Mucosa of descending colon (tissue), 3 donors: Measurements from ENCODE around the gene AVEN. TPM values are rescaled to one million over a fixed set of nuclear protein-coding genes. Genes with fewer than 3 reads are reported as not detected.

Experiments used
- ATAC-seq: fragments of 200-7000 bp; cut with Tn5 transposase; one replicate; pipeline ENCODE4 v1.9.1; 2020; ENCODE audit warnings: mild to moderate bottlenecking, moderate library complexity
- DNase-seq, 3 donors: peaks; one replicate each; pipeline ENCODE4 v3.0.0-alpha.2; 2020
- H3K36me3 ChIP-seq: fragments of 200-600 bp; one replicate; pipeline ENCODE4 v1.8.0; 2021; ENCODE audit warnings: low read depth, mild to moderate bottlenecking
- H3K4me1 ChIP-seq: fragments of 200-600 bp; one replicate; pipeline ENCODE4 v1.8.0; 2021; ENCODE audit warnings: low read depth, mild to moderate bottlenecking
- H3K4me3 ChIP-seq: fragments of 200-600 bp; one replicate; pipeline ENCODE4 v1.8.0; 2021; ENCODE audit warnings: mild to moderate bottlenecking
- H3K9me3 ChIP-seq: fragments of 200-600 bp; one replicate; pipeline ENCODE4 v1.8.0; 2021; ENCODE audit warnings: mild to moderate bottlenecking
- intact Hi-C, 2 donors: fragments of 100-400 bp; cut with DNase I in 1 of 2; cut with micrococcal nuclease in 1 of 2; formaldehyde crosslinking; loops; one replicate each; pipeline versions ENCODE4 v1.11.0 to v1.11.1; 2022; cut with DNase I, micrococcal nuclease
- total RNA-seq, 3 donors: library from RNA; stranded (reverse); fragmentation: NEBNext Ultra II Directional in 2 of 3; extraction: Animal tissue kit (Norgen Biotek cat#: 25700) in 2 of 3; gene quantifications; one replicate each; pipeline versions ENCODE4 v1.2.1 to v1.2.4, GENCODE V29; 2021 to 2023
- TF ChIP-seq, protein P1 (sequence below): fragments of 200-600 bp; IDR thresholded peaks from one replicate; pipeline ENCODE4 v1.8.0; 2022; ENCODE audit warnings: antibody characterized with exemption, mild to moderate bottlenecking
- donor health status: DM: no; HTN: no; CAD: no; lungs with moderate emphysema.
- donor health status: DM: no; HTN: no; CAD: no.
- donor health status: DM: no; HTN: yes; CAD: no.

AVEN gene
- total RNA-seq, 3 donors from 2014 or later, result 9.5 to 16.3 (median 11.9) TPM

DNA sequence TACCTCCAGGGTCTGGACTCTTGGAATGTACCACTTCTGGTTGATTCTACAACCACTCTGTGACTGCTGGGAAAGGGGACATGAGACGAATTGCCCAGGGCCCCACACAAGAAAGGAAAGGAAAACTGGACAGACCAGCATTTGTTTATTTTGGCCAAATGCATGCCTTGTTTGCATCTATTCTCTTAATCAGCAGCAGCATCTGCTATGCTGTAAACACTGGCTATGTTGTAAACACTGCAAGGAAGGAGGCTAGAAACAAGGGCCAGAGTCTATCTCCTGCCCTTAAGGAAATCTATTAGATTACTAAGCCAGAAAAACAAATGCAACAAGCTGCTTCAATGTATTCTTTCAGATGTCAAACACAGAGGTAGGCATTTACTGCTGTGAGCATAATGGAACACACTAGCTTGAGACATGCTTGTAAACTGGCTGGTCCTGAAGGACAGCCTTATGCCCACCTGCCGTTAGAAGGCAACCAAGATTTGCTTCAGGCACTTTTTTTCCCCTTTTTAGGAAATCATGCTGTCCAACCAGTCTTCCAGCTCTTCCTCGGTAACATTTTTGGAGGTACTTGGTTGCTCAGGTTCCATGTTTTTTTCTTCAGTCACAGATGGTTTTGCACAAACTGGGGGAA lies 172.8 kb downstream of the AVEN start:
- DNase-seq (no peak), ATAC-seq (no peak)
- intact Hi-C loops, result no loop called here
- Histone ChIP-seq H3K9me3 (no peaks in the 10 kb centered on the region), H3K36me3 (no peaks in the 10 kb centered on the region), H3K4me1 (no peaks in the 10 kb centered on the region), H3K4me3 (no peak overlapping the region)
- TF ChIP-seq, protein P1, sequence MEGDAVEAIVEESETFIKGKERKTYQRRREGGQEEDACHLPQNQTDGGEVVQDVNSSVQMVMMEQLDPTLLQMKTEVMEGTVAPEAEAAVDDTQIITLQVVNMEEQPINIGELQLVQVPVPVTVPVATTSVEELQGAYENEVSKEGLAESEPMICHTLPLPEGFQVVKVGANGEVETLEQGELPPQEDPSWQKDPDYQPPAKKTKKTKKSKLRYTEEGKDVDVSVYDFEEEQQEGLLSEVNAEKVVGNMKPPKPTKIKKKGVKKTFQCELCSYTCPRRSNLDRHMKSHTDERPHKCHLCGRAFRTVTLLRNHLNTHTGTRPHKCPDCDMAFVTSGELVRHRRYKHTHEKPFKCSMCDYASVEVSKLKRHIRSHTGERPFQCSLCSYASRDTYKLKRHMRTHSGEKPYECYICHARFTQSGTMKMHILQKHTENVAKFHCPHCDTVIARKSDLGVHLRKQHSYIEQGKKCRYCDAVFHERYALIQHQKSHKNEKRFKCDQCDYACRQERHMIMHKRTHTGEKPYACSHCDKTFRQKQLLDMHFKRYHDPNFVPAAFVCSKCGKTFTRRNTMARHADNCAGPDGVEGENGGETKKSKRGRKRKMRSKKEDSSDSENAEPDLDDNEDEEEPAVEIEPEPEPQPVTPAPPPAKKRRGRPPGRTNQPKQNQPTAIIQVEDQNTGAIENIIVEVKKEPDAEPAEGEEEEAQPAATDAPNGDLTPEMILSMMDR, result no peak

DNA sequence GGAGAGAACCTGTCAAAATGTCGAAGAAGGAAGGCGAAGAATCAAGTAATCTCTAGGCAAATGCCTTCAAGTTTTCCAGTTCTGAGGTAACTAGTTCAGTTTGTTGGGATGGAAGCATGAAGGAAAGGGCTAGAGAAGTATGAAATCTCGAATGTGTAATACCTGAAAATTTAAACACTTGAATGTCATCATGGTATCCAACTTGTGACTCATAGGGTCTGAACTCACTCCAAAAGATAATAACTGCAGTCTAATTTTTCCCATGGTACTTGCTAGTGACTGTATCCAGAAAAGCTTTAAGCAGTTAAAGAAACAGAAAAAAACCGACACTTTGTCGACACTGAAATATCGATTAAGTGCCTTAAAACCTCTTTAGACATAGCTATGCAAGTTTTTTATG lies 173.6 kb downstream of the AVEN start:
- ATAC-seq, result no peak
- DNase-seq, result no peak
- H3K4me3 ChIP-seq, result no peak overlapping the region
- H3K4me1 ChIP-seq, result no peaks in the 10 kb centered on the region
- TF ChIP-seq, protein P1, result no peak
- intact Hi-C loops, result no loop called here
- H3K9me3 ChIP-seq, result no peaks in the 10 kb centered on the region
- H3K36me3 ChIP-seq, result no peaks in the 10 kb centered on the region

DNA sequence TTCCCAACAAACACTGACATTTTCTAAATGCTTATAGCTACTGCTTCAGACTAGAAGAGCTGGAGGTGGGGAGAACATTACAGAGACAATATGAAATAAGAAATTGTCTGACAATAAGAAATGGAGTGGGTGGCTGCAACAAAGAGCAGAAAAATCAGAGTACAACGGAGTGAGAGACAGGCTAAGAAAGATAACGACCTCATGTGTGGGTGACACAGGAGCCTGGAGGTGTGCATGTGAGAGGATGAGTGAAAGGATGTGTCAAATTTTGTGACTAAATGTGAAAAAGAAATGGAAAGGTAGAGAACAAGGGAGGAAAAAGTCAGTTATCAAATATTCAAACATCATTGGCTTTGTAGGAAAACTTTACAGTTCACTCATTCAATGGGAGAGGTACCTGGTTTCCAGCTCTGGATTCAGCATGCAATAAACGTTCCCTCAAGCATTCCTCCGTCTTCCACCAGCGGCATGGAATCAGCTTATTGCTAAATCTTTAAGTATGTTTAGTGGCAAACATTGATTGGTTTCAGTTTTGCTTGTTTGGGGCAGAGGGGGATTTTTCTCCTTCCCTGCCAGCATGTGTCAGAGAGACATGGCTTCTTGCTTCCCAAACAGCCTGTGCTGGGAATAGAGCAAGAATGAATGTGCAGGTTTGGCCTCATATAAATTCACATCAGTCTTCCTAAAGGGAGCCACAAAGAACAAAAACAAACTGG lies 174.5 kb downstream of the AVEN start:
- TF ChIP-seq, protein P1, result no peak
- Histone ChIP-seq H3K9me3 (no peaks in the 10 kb centered on the region), H3K36me3 (no peaks in the 10 kb centered on the region), H3K4me3 (no peak overlapping the region), H3K4me1 (no peaks in the 10 kb centered on the region)
- ATAC-seq (no peak), DNase-seq (no peak)
- intact Hi-C loops, result no loop called here

DNA sequence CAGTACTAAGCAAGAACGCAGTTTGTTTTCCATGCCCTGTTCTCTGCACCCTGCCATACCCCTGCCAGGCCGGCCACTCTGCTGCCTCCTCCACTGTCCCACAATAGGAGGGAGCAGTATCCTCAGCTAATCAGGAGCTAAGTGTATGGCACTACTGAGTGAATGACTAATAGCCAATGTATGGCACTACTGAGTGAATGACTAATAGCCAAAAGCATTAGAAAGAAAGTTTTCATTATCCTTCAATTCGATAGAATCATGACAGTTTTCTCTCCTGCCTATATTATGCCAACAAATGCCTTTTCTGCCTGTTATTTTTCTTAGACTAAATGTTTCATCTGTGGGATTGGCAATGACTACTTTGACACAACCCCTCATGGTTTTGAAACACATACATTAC lies 178.2 kb downstream of the AVEN start:
- no peaks in the 10 kb centered on the region for H3K9me3 ChIP-seq
- DNase-seq, result no peak
- intact Hi-C loops, result no loop called here
- H3K36me3 ChIP-seq, result no peaks in the 10 kb centered on the region
- ATAC-seq, result no peak
- H3K4me1 ChIP-seq, result no peaks in the 10 kb centered on the region
- TF ChIP-seq, protein P1, result no peak
- no peak overlapping the region for H3K4me3 ChIP-seq

DNA sequence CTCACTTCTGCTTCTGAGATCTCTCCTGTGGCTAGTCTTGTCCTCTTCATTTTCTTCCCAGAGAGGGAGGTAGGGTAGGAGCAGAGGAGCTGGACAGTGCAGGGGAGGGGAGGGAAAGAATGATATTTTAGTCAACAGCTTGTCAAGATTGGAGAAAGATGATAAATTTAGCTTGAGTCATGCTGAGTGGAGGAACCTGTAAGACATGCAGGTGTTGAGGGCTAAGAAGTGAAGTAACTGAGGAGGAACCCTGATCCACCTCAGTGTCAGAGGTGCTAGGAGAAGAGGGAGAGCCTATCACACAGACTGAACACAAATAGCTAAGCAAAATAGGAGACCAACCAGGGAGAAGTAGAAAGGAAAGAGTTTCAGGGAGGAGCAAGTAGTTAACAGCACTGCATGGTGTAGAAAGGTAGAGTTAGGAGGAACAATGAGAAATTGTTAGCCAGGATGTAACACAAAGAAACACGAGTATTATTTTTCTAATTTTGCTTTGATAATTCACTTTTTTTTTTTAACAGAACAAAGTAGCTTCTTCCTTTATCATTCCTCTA lies 178.9 kb downstream of the AVEN start:
- H3K4me3 ChIP-seq, result no peak overlapping the region
- no peaks in the 10 kb centered on the region for H3K36me3 ChIP-seq
- TF ChIP-seq, protein P1, result no peak
- ATAC-seq (no peak), DNase-seq (no peak)
- intact Hi-C loops, result no loop called here
- no peaks in the 10 kb centered on the region for H3K9me3 ChIP-seq
- H3K4me1 ChIP-seq, result no peaks in the 10 kb centered on the region
